ENCODE results near the gene INAFM2.

DNA sequence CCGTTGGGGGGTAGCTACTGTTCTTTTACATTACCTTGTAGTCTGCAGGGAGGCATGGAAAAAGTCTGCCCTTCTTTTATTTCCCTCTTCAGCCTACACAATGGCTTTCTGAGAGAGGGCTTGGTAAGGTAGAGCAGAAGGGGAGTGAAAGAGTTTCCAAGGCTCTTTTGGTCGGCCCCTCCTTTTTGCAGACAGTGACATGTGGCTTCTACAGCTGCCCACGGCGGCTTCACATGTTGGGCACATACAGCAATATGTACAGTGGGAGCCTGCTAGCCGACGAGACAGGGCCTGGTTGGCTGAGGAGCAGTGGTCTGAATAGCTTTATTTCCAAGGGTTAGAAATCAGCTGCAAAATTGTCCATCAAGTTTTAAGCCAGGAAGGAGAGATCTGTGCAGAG lies 4.0 kb downstream of the INAFM2 start:
- TF ChIP-seq POLR2A (IDR thresholded peaks at IDR 0.05; ENCODE audit: low read length) (no peak), GATA1 (IDR thresholded peaks at IDR 0.05; ENCODE audit: low read depth, low read length) (no peak)
